ENCODE data around the gene MYH10.

Gene MYH10

DNA sequence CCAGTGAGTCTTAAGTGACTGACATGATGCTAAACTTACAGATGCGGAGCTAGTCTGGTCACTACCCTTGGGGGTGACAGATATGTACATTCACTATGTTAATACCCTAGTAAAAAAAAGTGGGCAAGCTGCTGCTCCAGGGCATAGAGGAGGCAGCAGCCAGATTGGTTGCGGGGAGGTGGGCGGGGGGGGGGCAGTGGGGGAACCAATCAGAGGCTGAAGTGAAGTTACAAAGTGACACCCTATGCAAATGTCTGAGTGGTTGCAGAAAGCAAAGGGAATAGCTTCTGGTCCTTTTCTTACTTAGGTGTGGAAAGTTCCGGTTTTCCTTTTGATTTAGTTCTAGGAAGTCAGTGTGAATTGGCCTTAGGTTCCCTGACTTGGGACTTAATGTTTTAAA, 182.7 kb downstream of the MYH10 start:
- H2AFZ ChIP-seq (ENCODE audit: low read depth, low read length) = no peak overlapping the region
- H3K36me3 ChIP-seq (ENCODE audit: insufficient read depth, low read length) = peaks cover 81% of the 10 kb centered on the region
- H4K20me1 ChIP-seq (ENCODE audit: insufficient read depth, low read length) = peaks cover 10% of the 10 kb centered on the region; the same call in 1 of the 2 replicates
- ATAC-seq (ENCODE audit: insufficient read depth, low read depth) = no peak
- TF ChIP-seq, protein P1, sequence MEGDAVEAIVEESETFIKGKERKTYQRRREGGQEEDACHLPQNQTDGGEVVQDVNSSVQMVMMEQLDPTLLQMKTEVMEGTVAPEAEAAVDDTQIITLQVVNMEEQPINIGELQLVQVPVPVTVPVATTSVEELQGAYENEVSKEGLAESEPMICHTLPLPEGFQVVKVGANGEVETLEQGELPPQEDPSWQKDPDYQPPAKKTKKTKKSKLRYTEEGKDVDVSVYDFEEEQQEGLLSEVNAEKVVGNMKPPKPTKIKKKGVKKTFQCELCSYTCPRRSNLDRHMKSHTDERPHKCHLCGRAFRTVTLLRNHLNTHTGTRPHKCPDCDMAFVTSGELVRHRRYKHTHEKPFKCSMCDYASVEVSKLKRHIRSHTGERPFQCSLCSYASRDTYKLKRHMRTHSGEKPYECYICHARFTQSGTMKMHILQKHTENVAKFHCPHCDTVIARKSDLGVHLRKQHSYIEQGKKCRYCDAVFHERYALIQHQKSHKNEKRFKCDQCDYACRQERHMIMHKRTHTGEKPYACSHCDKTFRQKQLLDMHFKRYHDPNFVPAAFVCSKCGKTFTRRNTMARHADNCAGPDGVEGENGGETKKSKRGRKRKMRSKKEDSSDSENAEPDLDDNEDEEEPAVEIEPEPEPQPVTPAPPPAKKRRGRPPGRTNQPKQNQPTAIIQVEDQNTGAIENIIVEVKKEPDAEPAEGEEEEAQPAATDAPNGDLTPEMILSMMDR (IDR thresholded peaks at IDR 0.05; ENCODE audit: borderline replicate concordance, extremely low read depth, low read length, poor library complexity, severe bottlenecking) = no peak
- no peak for TF ChIP-seq EZH2 (IDR thresholded peaks at IDR 0.05; ENCODE audit: borderline replicate concordance, low read depth, low read length, severe bottlenecking)
- peaks cover 12% of the 10 kb centered on the region for H3K79me2 ChIP-seq (ENCODE audit: insufficient read depth, low read length)
- DNase-seq = no peak
- no peaks in the 10 kb centered on the region for H3K27me3 ChIP-seq (ENCODE audit: insufficient read depth, low read length, poor library complexity)
- H3K27ac ChIP-seq (ENCODE audit: low read length) = no peak overlapping the region
- H3K4me1 ChIP-seq (ENCODE audit: insufficient read depth, low read length) = no peaks in the 10 kb centered on the region
- H3K4me3 ChIP-seq (ENCODE audit: low read depth in 1 of 2, low read length in 2 of 2) = no peak overlapping the region
- H3K9ac ChIP-seq (ENCODE audit: low read depth, low read length) = no peak overlapping the region
- H3K9me3 ChIP-seq (ENCODE audit: insufficient read depth, low read length, severe bottlenecking) = no peaks in the 10 kb centered on the region
- no peak overlapping the region for H3K4me2 ChIP-seq (ENCODE audit: insufficient read depth, low read length)

DNA sequence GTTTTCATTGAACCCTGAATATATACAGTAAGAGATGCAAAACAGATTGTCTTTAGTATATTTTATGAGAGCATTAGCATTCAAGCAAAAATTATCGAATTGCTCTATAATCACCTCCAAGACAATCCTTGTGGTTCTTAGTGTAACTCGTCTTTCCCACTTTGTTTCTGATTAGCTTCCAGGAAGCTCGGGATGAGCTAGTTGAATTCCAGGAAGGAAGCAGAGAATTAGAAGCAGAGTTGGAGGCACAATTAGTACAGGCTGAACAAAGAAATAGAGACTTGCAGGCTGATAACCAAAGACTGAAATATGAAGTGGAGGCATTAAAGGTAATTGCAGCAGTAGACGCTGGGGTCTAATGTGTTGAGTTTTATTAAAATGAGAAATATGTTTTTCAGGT, 185.0 kb downstream of the MYH10 start:
- Histone ChIP-seq H3K4me2 (ENCODE audit: insufficient read depth, low read length) (no peak overlapping the region), H3K4me3 (ENCODE audit: low read depth in 1 of 2, low read length in 2 of 2) (no peak overlapping the region), H3K36me3 (ENCODE audit: insufficient read depth, low read length) (peaks cover 62% of the 10 kb centered on the region), H2AFZ (ENCODE audit: low read depth, low read length) (no peak overlapping the region), H3K27me3 (ENCODE audit: insufficient read depth, low read length, poor library complexity) (no peaks in the 10 kb centered on the region), H3K79me2 (ENCODE audit: insufficient read depth, low read length) (peaks cover 32% of the 10 kb centered on the region), H3K9me3 (ENCODE audit: insufficient read depth, low read length, severe bottlenecking) (no peaks in the 10 kb centered on the region), H3K4me1 (ENCODE audit: insufficient read depth, low read length) (peaks cover 2% of the 10 kb centered on the region), H3K9ac (ENCODE audit: low read depth, low read length) (no peak overlapping the region), H3K27ac (ENCODE audit: low read length) (no peak overlapping the region), H4K20me1 (ENCODE audit: insufficient read depth, low read length) (peaks cover 12% of the 10 kb centered on the region; the same call in 1 of the 2 replicates)
- DNase-seq (no peak), ATAC-seq (ENCODE audit: insufficient read depth, low read depth) (no peak)
- TF ChIP-seq EZH2 (IDR thresholded peaks at IDR 0.05; ENCODE audit: borderline replicate concordance, low read depth, low read length, severe bottlenecking) = no peak
- TF ChIP-seq, protein P1 (IDR thresholded peaks at IDR 0.05; ENCODE audit: borderline replicate concordance, extremely low read depth, low read length, poor library complexity, severe bottlenecking) = no peak

- no peak for ATAC-seq (ENCODE audit: insufficient read depth, low read depth)
- peaks cover 63% of the 10 kb centered on the region for H3K36me3 ChIP-seq (ENCODE audit: insufficient read depth, low read length)
- no peak overlapping the region for H3K4me3 ChIP-seq (ENCODE audit: low read depth in 1 of 2, low read length in 2 of 2)
- H3K27ac ChIP-seq (ENCODE audit: low read length) = no peak overlapping the region
- H3K4me2 ChIP-seq (ENCODE audit: insufficient read depth, low read length) = no peak overlapping the region
- peaks cover 42% of the 10 kb centered on the region for H3K79me2 ChIP-seq (ENCODE audit: insufficient read depth, low read length)
- peaks cover 12% of the 10 kb centered on the region; the same call in 1 of the 2 replicates for H4K20me1 ChIP-seq (ENCODE audit: insufficient read depth, low read length)
- DNase-seq = no peak
- H3K27me3 ChIP-seq (ENCODE audit: insufficient read depth, low read length, poor library complexity) = no peaks in the 10 kb centered on the region
- no peak overlapping the region for H3K9ac ChIP-seq (ENCODE audit: low read depth, low read length)
- TF ChIP-seq, protein P1 (IDR thresholded peaks at IDR 0.05; ENCODE audit: borderline replicate concordance, extremely low read depth, low read length, poor library complexity, severe bottlenecking) = no peak
- no peak for TF ChIP-seq EZH2 (IDR thresholded peaks at IDR 0.05; ENCODE audit: borderline replicate concordance, low read depth, low read length, severe bottlenecking)
- no peaks in the 10 kb centered on the region for H3K9me3 ChIP-seq (ENCODE audit: insufficient read depth, low read length, severe bottlenecking)
- H3K4me1 ChIP-seq (ENCODE audit: insufficient read depth, low read length) = peaks cover 2% of the 10 kb centered on the region
- H2AFZ ChIP-seq (ENCODE audit: low read depth, low read length) = no peak overlapping the region
These were observed 186.0 kb downstream of the MYH10 start for GRCh38 chr17:8444494-8444893.

GRCh38 chr17:8443756-8444155, 186.8 kb downstream of the MYH10 start:
- TF ChIP-seq, protein P1 (IDR thresholded peaks at IDR 0.05; ENCODE audit: borderline replicate concordance, extremely low read depth, low read length, poor library complexity, severe bottlenecking) = no peak
- TF ChIP-seq EZH2 (IDR thresholded peaks at IDR 0.05; ENCODE audit: borderline replicate concordance, low read depth, low read length, severe bottlenecking) = no peak
- Histone ChIP-seq H3K36me3 (ENCODE audit: insufficient read depth, low read length) (peaks cover 58% of the 10 kb centered on the region), H2AFZ (ENCODE audit: low read depth, low read length) (no peak overlapping the region), H3K27me3 (ENCODE audit: insufficient read depth, low read length, poor library complexity) (no peaks in the 10 kb centered on the region), H4K20me1 (ENCODE audit: insufficient read depth, low read length) (peaks cover 12% of the 10 kb centered on the region; the same call in 1 of the 2 replicates), H3K4me2 (ENCODE audit: insufficient read depth, low read length) (no peak overlapping the region), H3K9ac (ENCODE audit: low read depth, low read length) (no peak overlapping the region), H3K27ac (ENCODE audit: low read length) (no peak overlapping the region), H3K4me1 (ENCODE audit: insufficient read depth, low read length) (peaks cover 2% of the 10 kb centered on the region), H3K79me2 (ENCODE audit: insufficient read depth, low read length) (peaks cover 49% of the 10 kb centered on the region), H3K4me3 (ENCODE audit: low read depth in 1 of 2, low read length in 2 of 2) (no peak overlapping the region), H3K9me3 (ENCODE audit: insufficient read depth, low read length, severe bottlenecking) (no peaks in the 10 kb centered on the region)
- DNase-seq = no peak
- no peak for ATAC-seq (ENCODE audit: insufficient read depth, low read depth)

Data from DND-41 (cell line).